ENCODE data around the gene PZP. TPM values are rescaled to one million over a fixed set of nuclear protein-coding genes. Genes with fewer than 3 reads are reported as not detected.

The PZP gene
- 0.31 TPM for total RNA-seq
- not detected for polyA plus RNA-seq (ENCODE audit: insufficient read depth, low read depth, low replicate concordance)
- long read RNA-seq, donor 1, result 0 reads
- long read RNA-seq, donor 2, result 0 reads
- long read RNA-seq, donor 3, result 0 reads
- long read RNA-seq, donor 4, result 0 reads
- long read RNA-seq, donor 5, result 0 reads
- long read RNA-seq, donor 6, result 0 reads
- long read RNA-seq, donor 7, result 0 reads
- long read RNA-seq, donor 8, result 0 reads
- long read RNA-seq, donor 9, result 0 reads
- long read RNA-seq, donor 10, result 0 reads

DNA sequence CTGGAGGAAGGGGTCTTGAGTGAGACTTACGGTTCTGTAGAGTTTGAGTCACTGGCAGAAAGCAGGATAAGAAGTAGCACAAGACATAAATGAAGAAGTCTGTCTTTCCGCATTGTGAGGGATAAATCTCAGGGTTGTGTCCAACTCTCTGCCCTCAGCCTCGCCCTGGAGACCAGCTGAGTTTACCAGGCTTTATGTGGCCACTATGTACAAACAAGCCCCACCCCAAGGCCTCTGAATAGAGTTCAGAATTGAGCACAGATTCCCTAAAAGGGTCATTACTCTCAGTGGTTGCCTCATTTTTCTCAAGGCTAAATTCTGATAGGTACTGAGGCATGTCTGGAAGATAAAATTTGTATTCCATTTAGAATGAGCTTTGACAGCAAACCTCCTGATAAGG lies at the start of gene PZP:
PZP (minus strand) TSS at position 167 of the 400 bp plus-strand sequence; CDS start at position 113, 54 bp downstream.
- no peaks in the 10 kb centered on the region for H3K27me3 ChIP-seq (ENCODE audit: control insufficient read depth, insufficient read depth, low read length)
- H3K9me3 ChIP-seq (ENCODE audit: control insufficient read depth in 2 of 3, insufficient read depth in 1 of 3, low read length in 3 of 3), result no peaks in the 10 kb centered on the region
- H3K9ac ChIP-seq (ENCODE audit: low read length in 3 of 3), result no peak within 1 kb of the TSS
- DNase-seq (no peak), FAIRE-seq (no peak)
- H3K27ac ChIP-seq (ENCODE audit: low read depth in 2 of 2, low read length in 2 of 2), result no peak within 1 kb of the TSS
- H3K36me3 ChIP-seq (ENCODE audit: control insufficient read depth in 2 of 3, insufficient read depth in 3 of 3, low read length in 3 of 3), result no peaks in the 10 kb centered on the region
- intact Hi-C loops (cut with DNase I), result no loop called here
- TF ChIP-seq, protein P1, sequence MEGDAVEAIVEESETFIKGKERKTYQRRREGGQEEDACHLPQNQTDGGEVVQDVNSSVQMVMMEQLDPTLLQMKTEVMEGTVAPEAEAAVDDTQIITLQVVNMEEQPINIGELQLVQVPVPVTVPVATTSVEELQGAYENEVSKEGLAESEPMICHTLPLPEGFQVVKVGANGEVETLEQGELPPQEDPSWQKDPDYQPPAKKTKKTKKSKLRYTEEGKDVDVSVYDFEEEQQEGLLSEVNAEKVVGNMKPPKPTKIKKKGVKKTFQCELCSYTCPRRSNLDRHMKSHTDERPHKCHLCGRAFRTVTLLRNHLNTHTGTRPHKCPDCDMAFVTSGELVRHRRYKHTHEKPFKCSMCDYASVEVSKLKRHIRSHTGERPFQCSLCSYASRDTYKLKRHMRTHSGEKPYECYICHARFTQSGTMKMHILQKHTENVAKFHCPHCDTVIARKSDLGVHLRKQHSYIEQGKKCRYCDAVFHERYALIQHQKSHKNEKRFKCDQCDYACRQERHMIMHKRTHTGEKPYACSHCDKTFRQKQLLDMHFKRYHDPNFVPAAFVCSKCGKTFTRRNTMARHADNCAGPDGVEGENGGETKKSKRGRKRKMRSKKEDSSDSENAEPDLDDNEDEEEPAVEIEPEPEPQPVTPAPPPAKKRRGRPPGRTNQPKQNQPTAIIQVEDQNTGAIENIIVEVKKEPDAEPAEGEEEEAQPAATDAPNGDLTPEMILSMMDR (IDR thresholded peaks at IDR 0.05; ENCODE audit: borderline replicate concordance, extremely low read depth, insufficient read depth), result no peak
- H3K4me1 ChIP-seq (ENCODE audit: control insufficient read depth in 2 of 3, insufficient read depth in 2 of 3, low read depth in 1 of 3, low read length in 3 of 3), result no peaks in the 10 kb centered on the region
- H3K4me3 ChIP-seq (ENCODE audit: low read length in 3 of 3), result no peak within 1 kb of the TSS

DNA sequence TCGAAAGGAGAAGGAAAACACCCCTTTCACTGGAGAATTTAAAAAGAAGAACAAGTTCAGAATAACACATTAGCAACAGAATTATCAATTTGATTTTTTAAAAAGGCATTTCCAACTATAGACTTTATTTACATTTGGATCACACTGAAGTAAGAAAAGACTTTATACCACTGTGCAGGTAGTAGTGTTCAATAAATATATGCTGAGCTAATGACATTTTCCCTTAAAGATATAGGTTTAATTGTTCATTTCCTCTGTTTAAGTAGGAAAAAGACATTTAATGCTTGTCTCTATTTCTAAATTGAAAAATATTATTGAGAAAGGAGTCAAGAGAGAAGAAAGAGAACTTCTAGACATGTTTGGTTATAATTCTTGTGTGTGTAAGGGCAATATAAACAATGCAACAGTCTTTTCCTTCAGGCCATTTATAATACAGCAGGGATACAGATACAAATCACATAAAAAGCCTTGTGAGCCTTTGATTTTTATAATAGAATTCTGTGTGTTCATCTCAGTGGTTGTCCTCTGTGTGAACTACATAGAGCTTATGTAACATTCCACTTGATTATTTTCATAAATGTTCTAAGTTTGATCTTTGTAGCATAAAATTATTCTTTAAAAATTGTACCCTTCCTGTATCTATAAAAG lies 48.7 kb upstream of the PZP start:
- Histone ChIP-seq H3K9me3 (ENCODE audit: control insufficient read depth in 2 of 3, insufficient read depth in 1 of 3, low read length in 3 of 3) (no peaks in the 10 kb centered on the region), H3K9ac (ENCODE audit: low read length in 3 of 3) (no peak overlapping the region), H3K36me3 (ENCODE audit: control insufficient read depth in 2 of 3, insufficient read depth in 3 of 3, low read length in 3 of 3) (no peaks in the 10 kb centered on the region), H3K4me1 (ENCODE audit: control insufficient read depth in 2 of 3, insufficient read depth in 2 of 3, low read depth in 1 of 3, low read length in 3 of 3) (no peaks in the 10 kb centered on the region), H3K27ac (ENCODE audit: low read depth in 2 of 2, low read length in 2 of 2) (no peak overlapping the region), H3K27me3 (ENCODE audit: control insufficient read depth, insufficient read depth, low read length) (no peaks in the 10 kb centered on the region), H3K4me3 (ENCODE audit: low read length in 3 of 3) (no peak overlapping the region)
- intact Hi-C loops (cut with DNase I), result no loop called here
- DNase-seq (no peak), FAIRE-seq (no peak)
- TF ChIP-seq, protein P1 (IDR thresholded peaks at IDR 0.05; ENCODE audit: borderline replicate concordance, extremely low read depth, insufficient read depth), result no peak

DNA sequence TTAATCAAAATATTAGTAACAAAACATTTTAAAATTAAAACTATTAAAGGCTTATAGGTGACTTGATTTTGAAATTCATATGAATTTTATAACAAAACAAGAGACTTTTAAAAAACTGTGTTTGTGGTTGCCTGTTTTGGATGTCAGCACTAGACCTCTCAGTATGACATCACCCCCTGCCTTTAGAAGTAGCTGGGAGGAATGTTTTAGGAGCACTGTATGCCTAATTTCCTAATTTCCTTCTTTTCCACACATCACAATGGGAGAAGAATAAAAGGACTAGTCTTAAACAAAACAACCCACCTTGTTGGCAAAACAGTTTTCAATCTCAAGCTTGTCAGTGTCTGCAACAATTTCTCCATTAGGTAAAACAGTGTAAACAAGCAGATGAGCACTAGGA lies 48.1 kb upstream of the PZP start:
- no peaks in the 10 kb centered on the region for H3K36me3 ChIP-seq (ENCODE audit: control insufficient read depth in 2 of 3, insufficient read depth in 3 of 3, low read length in 3 of 3)
- intact Hi-C loops (cut with DNase I), result no loop called here
- H3K27me3 ChIP-seq (ENCODE audit: control insufficient read depth, insufficient read depth, low read length), result no peaks in the 10 kb centered on the region
- no peak overlapping the region for H3K27ac ChIP-seq (ENCODE audit: low read depth in 2 of 2, low read length in 2 of 2)
- H3K9me3 ChIP-seq (ENCODE audit: control insufficient read depth in 2 of 3, insufficient read depth in 1 of 3, low read length in 3 of 3), result no peaks in the 10 kb centered on the region
- no peak for FAIRE-seq
- no peak overlapping the region for H3K4me3 ChIP-seq (ENCODE audit: low read length in 3 of 3)
- H3K4me1 ChIP-seq (ENCODE audit: control insufficient read depth in 2 of 3, insufficient read depth in 2 of 3, low read depth in 1 of 3, low read length in 3 of 3), result no peaks in the 10 kb centered on the region
- no peak overlapping the region for H3K9ac ChIP-seq (ENCODE audit: low read length in 3 of 3)
- TF ChIP-seq, protein P1 (IDR thresholded peaks at IDR 0.05; ENCODE audit: borderline replicate concordance, extremely low read depth, insufficient read depth), result no peak
- DNase-seq, result no peak

Measured in kidney (tissue), 22 donors.